IPS-18c (cell line): ENCODE data around the gene SP140L.
"Not testable (repeated sequence)": the region's sequence is repeated elsewhere in the genome, so short reads cannot be mapped to it uniquely, and the experiment has no call there.

ENCODE experiments used
- H3K4me3 ChIP-seq: 2 replicates; pipeline ENCODE4 v1.7.0; 2013; ENCODE audit warnings: low read depth, mild to moderate bottlenecking, low read length, moderate library complexity; ENCODE audit not compliant: insufficient read depth
- H3K9me3 ChIP-seq: one replicate; pipeline ENCODE4 v1.6.1; 2013; ENCODE audit warnings: mild to moderate bottlenecking, low read length, moderate library complexity; ENCODE audit not compliant: control insufficient read depth, insufficient read depth

Gene SP140L

DNA sequence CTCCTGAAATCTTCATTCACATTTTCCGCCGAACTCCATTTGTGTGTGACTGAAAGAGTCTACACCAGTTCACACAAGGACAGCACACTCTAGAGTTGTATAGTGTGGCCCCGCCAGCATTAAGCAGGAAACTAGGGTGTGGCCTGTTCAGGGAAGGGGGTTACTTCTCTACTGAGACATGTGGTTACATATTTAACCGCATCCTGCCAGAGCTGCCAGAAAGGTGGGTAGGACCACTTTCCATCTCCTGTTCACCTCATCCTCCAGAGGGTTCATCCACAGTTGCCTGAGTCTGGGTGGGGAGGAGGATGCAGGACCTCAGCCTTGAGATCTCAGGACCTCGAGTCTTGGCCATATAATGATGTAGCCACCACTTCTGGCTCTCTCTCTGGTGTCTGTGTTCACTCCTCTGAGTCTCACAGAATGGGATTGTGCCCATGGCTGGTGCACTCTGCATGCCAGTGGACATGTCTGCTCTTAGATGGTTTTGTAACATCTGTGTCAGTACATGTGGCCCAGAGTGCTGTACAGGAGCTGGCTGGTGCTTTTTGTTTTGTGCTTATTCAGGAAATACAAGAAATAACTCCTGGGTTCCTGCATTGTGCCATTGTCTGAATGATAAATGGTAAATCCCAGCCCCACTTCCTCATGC lies 7.7 kb upstream of the SP140L start:
- H3K4me3 ChIP-seq, result no peak overlapping the region

DNA sequence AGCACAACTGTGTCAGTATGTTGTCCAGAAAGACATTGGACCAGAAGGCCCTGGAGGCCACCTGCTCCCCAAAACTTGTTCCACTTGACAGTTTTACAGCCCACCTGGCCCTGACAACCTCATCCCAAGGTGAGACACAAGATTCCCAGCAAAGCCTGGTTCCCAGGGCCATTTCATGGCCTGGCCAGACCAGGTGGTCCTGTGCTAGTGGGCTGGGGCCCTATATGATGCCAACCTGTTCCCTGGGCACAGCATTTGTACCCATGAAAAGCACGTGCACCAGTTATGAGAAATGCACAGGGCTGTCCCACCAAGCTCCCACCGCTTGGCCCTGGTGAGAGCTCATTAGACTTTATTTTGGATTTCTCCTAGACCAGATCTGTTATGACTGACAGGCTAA lies 6.0 kb upstream of the SP140L start:
- H3K9me3 ChIP-seq, result peaks cover 10% of the 10 kb centered on the region
- no peak overlapping the region for H3K4me3 ChIP-seq

More for the DNA sequence above, 7.7 kb upstream of the SP140L start:
- H3K9me3 ChIP-seq, result peaks cover 8% of the 10 kb centered on the region

DNA sequence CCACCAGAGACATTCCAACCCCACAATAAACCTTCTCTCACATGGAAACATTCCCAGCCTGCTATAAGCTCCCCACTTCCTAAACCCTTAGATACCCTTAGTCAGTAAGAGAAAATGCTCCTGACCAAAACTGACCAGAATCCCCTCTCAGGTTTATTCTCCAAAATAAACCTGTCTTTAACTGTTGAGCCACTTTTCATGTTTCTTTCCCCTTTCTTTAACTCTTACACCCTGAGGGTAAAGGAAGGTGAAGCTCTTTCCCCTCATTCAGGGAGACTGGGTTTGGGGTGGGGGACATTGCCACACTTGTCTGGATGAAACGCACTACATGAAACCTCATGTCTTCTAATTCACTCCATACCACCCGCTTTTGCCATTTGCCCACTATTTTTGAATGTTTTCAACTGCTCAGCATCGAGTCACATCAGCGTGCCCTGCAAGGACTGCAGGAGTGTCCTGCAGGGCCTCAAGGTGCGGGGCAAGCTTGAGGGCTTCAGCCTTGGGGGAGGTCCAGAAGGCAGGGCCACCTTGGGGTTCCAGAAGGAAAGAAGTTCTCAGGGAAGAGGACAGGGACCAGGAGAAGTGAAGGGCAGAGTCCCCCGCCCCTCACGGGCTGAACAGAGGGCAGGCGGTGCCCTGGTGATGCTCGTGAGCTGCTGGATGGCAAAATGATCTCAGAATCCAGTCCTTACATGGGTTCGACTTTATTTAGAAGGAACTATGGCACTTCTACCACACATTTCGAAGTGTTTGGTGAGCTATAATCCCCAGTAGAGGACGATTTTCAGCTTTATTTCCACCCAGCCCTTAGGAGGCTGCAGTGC lies 4.2 kb upstream of the SP140L start:
- Histone ChIP-seq H3K4me3 (no peak overlapping the region), H3K9me3 (peaks cover 10% of the 10 kb centered on the region)

GRCh38 chr2:230323385-230324106 lies 3.4 kb upstream of the SP140L start:
- Histone ChIP-seq H3K9me3 (peaks cover 10% of the 10 kb centered on the region), H3K4me3 (no peak overlapping the region)

DNA sequence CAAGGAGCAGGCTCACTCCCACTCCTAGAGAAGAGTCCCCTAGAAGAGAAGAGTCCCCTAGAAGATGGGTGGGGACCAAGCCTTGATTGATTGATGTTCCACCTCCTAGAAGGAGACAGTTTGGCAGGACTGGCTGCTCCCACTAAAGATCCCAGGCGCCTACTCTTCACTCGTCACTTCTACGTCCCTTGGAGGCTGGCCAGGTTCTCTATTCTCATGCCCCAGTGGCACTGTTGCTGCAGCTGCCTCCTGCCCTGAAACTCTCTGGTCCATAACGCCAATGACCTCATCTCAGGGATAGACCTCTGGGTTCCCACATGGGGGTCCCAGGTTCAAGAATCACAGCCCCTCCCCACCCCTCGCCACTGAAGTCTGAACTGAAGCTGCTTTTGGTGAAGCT lies 2.5 kb upstream of the SP140L start:
- Histone ChIP-seq H3K4me3 (no peak overlapping the region), H3K9me3 (peaks cover 10% of the 10 kb centered on the region)

DNA sequence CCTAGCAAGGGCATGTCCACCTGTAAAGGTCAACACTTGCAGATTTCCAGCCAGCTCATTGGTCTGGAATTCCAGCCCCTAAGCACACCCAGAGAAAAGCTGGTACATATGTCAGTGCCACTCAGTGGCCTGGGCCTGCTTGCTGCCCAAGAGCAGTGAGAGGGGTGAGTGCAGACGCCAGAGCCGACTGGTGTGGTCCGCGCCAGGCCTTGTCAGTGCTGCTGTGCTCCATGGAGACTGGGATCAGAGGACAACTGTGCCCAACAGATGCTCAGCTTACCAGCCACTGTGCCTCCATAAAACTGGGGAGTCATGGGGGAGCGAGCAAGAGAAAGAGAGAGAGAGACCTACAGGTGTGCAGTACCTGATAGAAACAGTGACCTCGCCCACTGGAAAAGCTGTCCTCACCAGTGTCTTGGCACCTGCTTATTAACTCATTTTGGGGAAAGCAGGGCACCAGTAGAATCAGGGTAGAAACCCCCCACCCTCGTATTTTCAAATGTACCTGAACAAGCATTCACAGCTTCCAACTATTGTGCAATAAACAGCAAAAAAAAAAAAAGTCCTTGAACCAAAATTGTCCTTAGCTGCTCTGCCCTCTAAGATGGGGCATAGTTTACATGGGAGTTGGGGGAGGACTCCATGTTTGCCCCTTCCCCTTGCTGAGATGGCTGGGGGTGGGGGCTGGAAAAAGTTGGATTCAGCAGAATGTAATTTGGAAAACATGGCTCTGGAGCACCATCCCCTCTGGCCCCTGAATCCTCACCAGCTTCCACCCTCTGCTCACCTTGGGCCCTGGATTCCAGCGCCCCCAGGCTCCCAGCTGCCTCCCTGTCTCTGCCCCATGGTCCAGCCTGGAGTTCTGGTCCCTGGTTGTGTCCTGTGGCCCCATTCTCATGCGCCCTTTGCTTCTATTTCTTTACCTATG lies 1.4 kb upstream of the SP140L start:
- Histone ChIP-seq H3K4me3 (no peak overlapping the region), H3K9me3 (peaks cover 10% of the 10 kb centered on the region)

GRCh38 chr2:230327418-230328154 lies 593 bp downstream of the SP140L start:
- Histone ChIP-seq H3K9me3 (peaks cover 7% of the 10 kb centered on the region), H3K4me3 (no peak overlapping the region)

- H3K4me3 ChIP-seq, result no peak overlapping the region
- peaks cover 6% of the 10 kb centered on the region for H3K9me3 ChIP-seq
Measured at GRCh38 chr2:230328155-230328458, 1.1 kb downstream of the SP140L start.

DNA sequence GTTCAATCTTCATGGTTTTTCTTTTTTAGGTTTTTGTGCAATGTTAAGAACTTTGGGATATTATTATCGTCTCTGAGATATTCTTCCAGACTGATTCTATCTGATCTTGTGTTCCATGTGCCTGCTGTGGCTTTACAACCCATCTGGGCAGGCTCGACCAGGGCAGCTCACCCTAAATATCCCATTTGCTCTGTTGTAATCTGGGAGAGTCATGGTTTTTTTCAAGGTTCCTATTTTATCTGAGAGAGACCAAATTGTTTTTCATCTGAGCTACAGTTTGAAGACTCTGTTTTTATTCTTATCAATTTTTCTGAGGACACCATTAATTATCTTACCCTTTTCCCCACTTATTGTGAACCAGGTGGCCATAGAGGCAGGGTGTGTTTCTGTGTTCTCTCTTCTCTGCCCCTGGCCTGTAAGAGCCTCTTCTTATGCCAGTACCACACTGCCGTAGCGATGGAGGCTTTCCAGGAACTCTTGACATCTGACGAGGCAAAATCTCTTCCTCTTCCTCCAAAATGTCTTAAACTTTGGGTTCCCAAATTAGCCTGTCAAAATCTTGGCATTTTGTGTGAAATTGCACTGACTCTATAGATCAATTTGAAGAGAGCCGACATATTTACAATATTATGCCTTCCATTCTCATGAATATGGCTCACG lies 3.1 kb downstream of the SP140L start:
- H3K9me3 ChIP-seq, result peaks cover 2% of the 10 kb centered on the region
- no peak overlapping the region for H3K4me3 ChIP-seq

GRCh38 chr2:230330725-230331124 lies 3.7 kb downstream of the SP140L start:
- no peak overlapping the region for H3K4me3 ChIP-seq

DNA sequence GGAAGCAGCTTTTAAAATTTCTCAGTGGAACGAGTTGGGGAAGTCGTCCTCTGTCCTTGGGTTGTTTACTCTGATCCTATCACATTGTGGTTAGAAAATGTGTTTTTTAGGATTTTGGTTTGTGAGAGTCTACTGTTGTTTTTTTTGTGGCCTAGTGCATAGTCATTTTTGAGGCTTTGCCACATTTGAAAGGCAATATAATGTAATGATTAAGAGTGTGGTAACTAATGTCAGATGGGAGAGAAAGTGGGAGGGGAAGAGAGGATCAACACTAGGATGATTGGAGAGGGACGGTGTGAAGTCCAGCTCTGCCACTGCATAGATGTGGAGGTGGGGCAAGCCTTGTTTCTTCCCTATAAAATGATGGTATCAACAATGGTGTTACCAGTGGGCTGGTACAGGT lies 8.5 kb downstream of the SP140L start:
- Histone ChIP-seq H3K4me3 (no peak overlapping the region), H3K9me3 (no peaks in the 10 kb centered on the region)

More at GRCh38 chr2:230330725-230331124, 3.7 kb downstream of the SP140L start:
- H3K9me3 ChIP-seq, result peaks cover 1% of the 10 kb centered on the region

DNA sequence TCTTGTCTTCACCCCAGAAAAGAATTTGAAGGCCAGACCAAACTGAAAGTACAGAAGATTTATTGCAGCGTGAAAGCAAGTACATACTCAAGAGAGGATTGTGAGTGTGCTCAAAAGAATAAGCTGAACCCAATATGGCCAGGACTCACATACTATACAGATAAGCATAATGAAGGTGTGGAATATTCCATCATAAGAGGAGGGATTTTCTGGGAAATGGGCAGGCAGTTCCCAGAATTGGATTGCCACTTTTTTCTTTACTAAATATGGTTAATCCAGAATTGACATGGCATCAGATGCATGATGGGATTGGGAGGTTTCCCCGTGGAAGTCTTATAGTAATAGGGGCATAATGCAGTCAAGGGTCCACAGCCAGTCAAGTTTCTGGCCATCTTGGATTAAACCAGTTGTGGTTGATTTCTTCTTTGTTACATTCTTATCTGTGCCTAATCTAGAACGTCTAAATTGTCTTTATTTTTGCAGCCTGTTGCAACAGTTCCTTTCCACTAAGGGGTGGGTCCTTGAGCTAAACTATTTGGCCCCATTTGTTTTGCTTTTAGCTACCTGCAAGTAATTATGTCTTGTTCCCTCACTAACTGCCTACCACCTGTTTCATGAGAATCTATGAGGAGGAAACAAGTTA lies 9.0 kb downstream of the SP140L start:
- no peaks in the 10 kb centered on the region for H3K9me3 ChIP-seq

GRCh38 chr2:230341936-230342528 lies 15.0 kb downstream of the SP140L start:
- not testable (repeated sequence) for H3K9me3 ChIP-seq, H3K4me3 ChIP-seq

More for the DNA sequence above, 9.0 kb downstream of the SP140L start:
- H3K4me3 ChIP-seq, result no peak overlapping the region

DNA sequence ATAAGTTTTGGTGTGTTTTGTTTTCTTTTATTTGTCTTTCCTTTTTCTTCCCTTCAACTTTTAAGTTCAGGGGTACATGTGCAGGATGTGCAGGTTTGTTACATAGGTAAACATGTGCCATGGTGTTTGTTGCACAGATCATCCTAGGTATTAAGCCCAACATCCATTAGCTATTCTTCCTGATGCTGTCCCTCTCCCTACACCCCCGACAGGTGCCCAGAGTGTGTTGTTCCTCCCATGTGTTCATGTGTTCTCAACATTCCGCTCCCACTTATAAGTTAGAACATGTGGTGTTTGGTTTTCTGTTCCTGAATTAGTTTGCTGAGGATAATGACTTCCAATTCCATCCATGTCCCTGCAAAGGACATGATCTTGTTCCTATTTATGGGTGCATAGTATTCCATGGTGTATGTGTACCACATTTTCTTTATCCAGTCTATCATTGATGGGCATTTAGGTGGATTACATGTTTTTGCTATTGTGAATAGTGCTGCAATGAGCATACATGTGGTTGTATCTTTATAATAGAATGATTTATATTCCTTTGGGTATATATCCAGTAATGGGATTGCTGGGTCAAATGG lies 16.1 kb downstream of the SP140L start:
- H3K4me3 ChIP-seq, H3K9me3 ChIP-seq: not testable (repeated sequence)

DNA sequence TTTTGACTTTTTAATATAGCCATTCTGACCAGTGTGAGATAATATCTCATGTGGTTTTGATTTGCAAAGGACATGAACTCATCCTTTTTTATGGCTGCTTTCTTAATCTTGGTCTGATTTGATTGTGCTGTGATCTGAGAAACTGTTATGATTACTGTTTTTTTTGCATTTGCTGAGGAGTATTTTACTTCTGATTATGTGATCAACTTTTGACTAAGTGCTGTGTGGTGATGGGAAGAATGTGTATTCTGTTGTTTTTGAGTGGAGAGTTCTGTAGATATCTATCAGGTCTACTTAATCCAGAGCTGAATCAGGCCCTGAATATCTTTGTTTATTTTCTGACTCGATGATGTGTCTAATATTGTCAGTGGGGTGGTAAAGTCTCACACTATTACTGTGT lies 16.8 kb downstream of the SP140L start:
- no peak overlapping the region for H3K4me3 ChIP-seq
- H3K9me3 ChIP-seq, result no peaks in the 10 kb centered on the region
